HepG2 (cell line): ENCODE data around the gene NKX2-2. TPM values are rescaled to one million over a fixed set of nuclear protein-coding genes. Genes with fewer than 3 reads are reported as not detected.
A peak's percentile ranks its signal among the peaks of the same experiment; 100 is the strongest.

Experiments
- DNMT3B ChIP-seq: conservative IDR thresholded peaks from 2 replicates; pipeline ENCODE4 v1.6.1; 2016; ENCODE audit warnings: missing biosample characterization, control low read depth
- HMGXB4 ChIP-seq, 2 experiments: sonication (generic) in 1 of 2; formaldehyde crosslinking in 1 of 2; IDR thresholded peaks; 2 replicates each; pipeline versions ENCODE4 v1.4.0 to v1.6.1; 2018 to 2020; ENCODE audit warnings: missing genetic modification reagents in 2 of 2, borderline replicate concordance in 1 of 2, low read depth in 1 of 2, mild to moderate bottlenecking in 1 of 2, missing biosample characterization in 1 of 2
- HNRNPK ChIP-seq: fragments of 200-400 bp; formaldehyde crosslinking; IDR thresholded peaks from 2 replicates; pipeline ENCODE4 v1.6.1; 2018; ENCODE audit warnings: low read length, low read depth, moderate library complexity, mild to moderate bottlenecking; ENCODE audit not compliant: poor library complexity, severe bottlenecking
- MNT ChIP-seq: fragments of 450-650 bp; IDR thresholded peaks from 2 replicates; pipeline ENCODE4 v1.6.1; 2016
- MTA1 ChIP-seq: sonication (generic); formaldehyde crosslinking; IDR thresholded peaks from 2 replicates; pipeline ENCODE4 v1.4.0; 2020; ENCODE audit warnings: missing genetic modification reagents, mild to moderate bottlenecking, borderline replicate concordance
- NONO ChIP-seq, 2 experiments: fragments of 450-650 bp in 1 of 2; sonication (generic) in 1 of 2; formaldehyde crosslinking in 1 of 2; IDR thresholded peaks in 1 of 2; conservative IDR thresholded peaks in 1 of 2; 2 replicates each; pipeline versions ENCODE4 v1.6.1 to v1.8.0; 2017 to 2022; ENCODE audit warnings: mild to moderate bottlenecking in 1 of 2, missing genetic modification reagents in 1 of 2, moderate library complexity in 1 of 2
- SALL1 ChIP-seq: sonication (generic); formaldehyde crosslinking; IDR thresholded peaks from 2 replicates; pipeline ENCODE4 v1.8.0; 2022; ENCODE audit warnings: mild to moderate bottlenecking, missing genetic modification reagents
- YY1 ChIP-seq: IDR thresholded peaks from 2 replicates; pipeline ENCODE4 v1.6.1; 2011; ENCODE audit warnings: low read length, low read depth, moderate library complexity, mild to moderate bottlenecking; ENCODE audit not compliant: insufficient read depth, insufficient replicate concordance
- ZC3H13 ChIP-seq: sonication (generic); formaldehyde crosslinking; IDR thresholded peaks from 2 replicates; pipeline ENCODE4 v1.8.1; 2023; ENCODE audit warnings: mild to moderate bottlenecking, missing genetic modification reagents, moderate library complexity
- ZIK1 ChIP-seq: sonication (generic); formaldehyde crosslinking; IDR thresholded peaks from 2 replicates; pipeline ENCODE4 v1.5.0; 2020; ENCODE audit warnings: mild to moderate bottlenecking, low read depth, missing genetic modification reagents, borderline replicate concordance
- ZNF10 ChIP-seq: sonication (generic); formaldehyde crosslinking; IDR thresholded peaks from 2 replicates; pipeline ENCODE4 v1.4.0; 2020; ENCODE audit warnings: mild to moderate bottlenecking, low read depth, missing genetic modification reagents, borderline replicate concordance
- ZNF33B ChIP-seq: sonication (generic); formaldehyde crosslinking; IDR thresholded peaks from 2 replicates; pipeline ENCODE4 v1.5.1; 2020; ENCODE audit warnings: mild to moderate bottlenecking, missing genetic modification reagents
- ZNF574 ChIP-seq: sonication (generic); formaldehyde crosslinking; IDR thresholded peaks from 2 replicates; pipeline ENCODE4 v1.4.0; 2020; ENCODE audit warnings: missing genetic modification reagents
- ZNF670 ChIP-seq: sonication (generic); formaldehyde crosslinking; IDR thresholded peaks from 2 replicates; pipeline ENCODE4 v1.8.0; 2022; ENCODE audit warnings: mild to moderate bottlenecking, missing genetic modification reagents, borderline replicate concordance
- ZNF781 ChIP-seq: sonication (generic); formaldehyde crosslinking; IDR thresholded peaks from 2 replicates; pipeline ENCODE4 v1.5.1; 2020; ENCODE audit warnings: borderline replicate concordance, mild to moderate bottlenecking, missing genetic modification reagents; ENCODE audit errors: not compliant biosample characterization
- ZNF800 ChIP-seq: sonication (generic); formaldehyde crosslinking; IDR thresholded peaks from 2 replicates; pipeline ENCODE4 v1.4.0; 2020; ENCODE audit warnings: missing genetic modification reagents
- ZSCAN20 ChIP-seq: sonication (generic); formaldehyde crosslinking; IDR thresholded peaks from 2 replicates; pipeline ENCODE4 v1.4.0; 2020; ENCODE audit warnings: missing genetic modification reagents, mild to moderate bottlenecking, borderline replicate concordance
- ZSCAN22 ChIP-seq: sonication (generic); formaldehyde crosslinking; IDR thresholded peaks from 2 replicates; pipeline ENCODE4 v1.4.0; 2020; ENCODE audit warnings: mild to moderate bottlenecking, missing genetic modification reagents
- polyA plus RNA-seq, 8 experiments: library from polyadenylated mRNA; depleted of rRNA in 3 of 8; stranded (reverse) in 7 of 8; unstranded in 1 of 8; fragments of >200 nt; fragmentation: Illumina TruSeq in 4 of 8; extraction: Trizol in 4 of 8; gene quantifications; 2 replicates each; pipeline versions ENCODE4 v1.2.1 to v1.2.3, GENCODE V29; 2011 to 2016; ENCODE audit warnings: low read depth in 4 of 8, missing spikeins in 1 of 8, mixed read lengths in 1 of 8; ENCODE audit not compliant: insufficient read depth in 1 of 8
- total RNA-seq, 5 experiments: library from RNA; depleted of rRNA; stranded (reverse); fragments of >200 nt; fragmentation: Illumina TruSeq; extraction: Trizol; gene quantifications; 2 replicates each; pipeline ENCODE4 v1.2.3, GENCODE V29; 2016; ENCODE audit warnings: low read depth in 1 of 5

Gene NKX2-2
- total and polyA plus RNA-seq, 2 of the 13 experiments (the other 11 are each of a cell fraction or from before 2014, with no cell fraction given) = not detected

GRCh38 chr20:21505810-21506530, 7.9 kb downstream of the NKX2-2 start (continued):
- peak; percentile 43 for TF ChIP-seq ZNF574 (CRISPR knock-in tag)
- TF ChIP-seq ZNF800 (CRISPR knock-in tag) = peak; percentile 62; the same call in 1 of the 2 replicates
- 0 out of 2 replicates have a peak, but pooled peaks have one; percentile 56 for TF ChIP-seq ZC3H13 (CRISPR knock-in tag)
- no peak for TF ChIP-seq ZSCAN20 (CRISPR knock-in tag)
- TF ChIP-seq ZSCAN22 (CRISPR knock-in tag) = peak; percentile 41; the same call in 1 of the 2 replicates
- no peak for TF ChIP-seq DNMT3B (CRISPR knock-in tag)
- peak; percentile 44 for TF ChIP-seq YY1
- TF ChIP-seq ZNF33B (CRISPR knock-in tag) = 0 out of 2 replicates have a peak, but pooled peaks have one; percentile 67
- TF ChIP-seq SALL1 (CRISPR knock-in tag) = peak; percentile 45; the same call in 1 of the 2 replicates
- TF ChIP-seq HNRNPK = peak; percentile 29
- no peak for TF ChIP-seq NONO (IDR thresholded peaks at IDR 0.05)
- peak; percentile 52; the same call in 1 of the 2 replicates for TF ChIP-seq NONO (CRISPR knock-in tag; conservative IDR thresholded peaks at IDR 0.05)
- TF ChIP-seq HMGXB4 (CRISPR knock-in tag; IDR thresholded peaks at IDR 0.05; ENCODE audit: borderline replicate concordance in 1 of 2, low read depth in 1 of 2) = peak; percentile 51; a peak in 1 of 4 replicates
- no peak for TF ChIP-seq ZNF10 (CRISPR knock-in tag)
- peak; percentile 11; the same call in 1 of the 2 replicates for TF ChIP-seq ZNF670
- peak; percentile 79; the same call in 1 of the 2 replicates for TF ChIP-seq MTA1 (CRISPR knock-in tag)
- no peak for TF ChIP-seq MNT
- TF ChIP-seq ZIK1 (CRISPR knock-in tag) = 0 out of 2 replicates have a peak, but pooled peaks have one; percentile 16
- TF ChIP-seq ZNF781 = no peak
